HG03571 (cell line): ENCODE measurements around the gene ELAVL1.

Experiments used
- ATAC-seq: cut with Tn5 transposase; IDR thresholded peaks from one replicate; pipeline ENCODE4 v1.9.1; 2021; ENCODE audit not compliant: unreplicated experiment

Gene ELAVL1

GRCh38 chr19:7986321-7987113, 18.9 kb downstream of the ELAVL1 start:
- ATAC-seq = no peak

- no peak for ATAC-seq
Measured at GRCh38 chr19:7985481-7985911, 19.9 kb downstream of the ELAVL1 start.

- ATAC-seq = no peak
Measured at GRCh38 chr19:7983995-7984837, 21.2 kb downstream of the ELAVL1 start.

GRCh38 chr19:7983286-7983950, 22.0 kb downstream of the ELAVL1 start:
- no peak for ATAC-seq

GRCh38 chr19:7982651-7983099, 22.8 kb downstream of the ELAVL1 start:
- ATAC-seq = no peak

- no peak for ATAC-seq
Measured at GRCh38 chr19:7982103-7982502, 23.3 kb downstream of the ELAVL1 start.

GRCh38 chr19:7981661-7982060, 23.8 kb downstream of the ELAVL1 start:
- no peak for ATAC-seq

GRCh38 chr19:7981199-7981598, 24.2 kb downstream of the ELAVL1 start:
- ATAC-seq = no peak

- no peak for ATAC-seq
Measured at GRCh38 chr19:7980635-7981121, 24.8 kb downstream of the ELAVL1 start.

GRCh38 chr19:7980168-7980567, 25.3 kb downstream of the ELAVL1 start:
- ATAC-seq = no peak

- no peak for ATAC-seq
Measured at GRCh38 chr19:7979559-7979958, 25.9 kb downstream of the ELAVL1 start.

GRCh38 chr19:7979011-7979410, 26.4 kb downstream of the ELAVL1 start:
- no peak for ATAC-seq

- no peak for ATAC-seq
Measured at GRCh38 chr19:7978179-7978825, 27.1 kb downstream of the ELAVL1 start.

- ATAC-seq = no peak
Measured at GRCh38 chr19:7977723-7978040, 27.8 kb downstream of the ELAVL1 start.

GRCh38 chr19:7977021-7977722, 28.3 kb downstream of the ELAVL1 start:
- no peak for ATAC-seq

- ATAC-seq = no peak
Measured at GRCh38 chr19:7976461-7976860, 29.0 kb downstream of the ELAVL1 start.

- no peak for ATAC-seq
Measured at GRCh38 chr19:7975037-7975436, 30.4 kb downstream of the ELAVL1 start.

- ATAC-seq = no peak
Measured at GRCh38 chr19:7973883-7974282, 31.6 kb downstream of the ELAVL1 start.

- ATAC-seq = no peak
Measured at GRCh38 chr19:7971553-7972520, 33.6 kb downstream of the ELAVL1 start.
